ENCODE measurements around the gene MCRIP1.

DNA sequence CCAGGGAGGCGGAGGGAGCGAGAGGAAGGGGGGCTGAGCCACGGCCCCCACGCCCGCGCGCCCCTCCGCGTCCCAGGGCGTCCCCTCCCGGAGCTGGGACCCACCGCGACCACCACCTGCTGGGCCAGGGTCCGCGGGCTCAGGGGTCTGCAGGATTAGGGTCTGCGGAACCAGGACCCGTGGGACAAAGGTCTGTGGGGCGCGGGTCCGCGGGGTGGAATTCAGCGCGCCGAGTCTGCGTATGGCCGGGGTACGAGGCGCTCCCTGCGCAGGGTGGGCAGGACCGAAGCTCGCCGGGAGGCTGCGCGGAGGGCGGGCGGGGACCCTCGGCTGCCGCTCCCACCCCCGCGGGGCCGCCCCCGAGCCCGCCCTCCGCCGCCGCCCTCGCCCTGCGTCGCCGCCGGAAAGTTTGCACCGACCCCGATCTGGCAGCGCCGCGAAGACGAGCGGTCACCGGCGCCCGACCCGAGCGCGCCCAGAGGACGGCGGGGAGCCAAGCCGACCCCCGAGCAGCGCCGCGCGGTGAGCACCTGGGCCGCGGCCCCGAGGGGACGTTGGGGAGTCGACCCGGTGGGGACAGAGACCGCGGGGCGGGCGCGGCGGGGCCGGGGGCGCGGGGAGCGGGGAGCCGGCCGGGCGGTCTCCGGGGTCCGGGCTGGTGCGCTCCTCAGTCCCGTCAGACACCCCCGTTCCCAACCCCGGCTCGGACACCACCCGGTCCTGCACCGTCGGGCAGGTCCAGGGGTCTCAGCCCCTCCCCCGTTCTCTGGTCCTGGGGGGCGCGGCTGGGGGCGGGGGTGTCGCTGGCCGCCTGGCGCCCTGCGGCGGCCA, 29.1 kb downstream of the MCRIP1 start, which contains the start of gene GCGR:
- TF ChIP-seq EGR1 (IDR thresholded peaks at IDR 0.05; ENCODE audit: borderline replicate concordance, low read depth, low read length) (no peak), CREB1 (IDR thresholded peaks at IDR 0.05) (no peak), EP300 (IDR thresholded peaks at IDR 0.05; ENCODE audit: borderline replicate concordance in 1 of 2, low read depth in 2 of 2, low read length in 2 of 2) (no peak), CEBPB (IDR thresholded peaks at IDR 0.05; ENCODE audit: low read depth, low read length) (no peak), SIRT6 (IDR thresholded peaks at IDR 0.05; ENCODE audit: low read length) (no peak), NRF1 (IDR thresholded peaks at IDR 0.05; ENCODE audit: low read depth, low read length) (no peak), KDM5A (IDR thresholded peaks at IDR 0.05; ENCODE audit: low read length) (no peak), EZH2 (IDR thresholded peaks at IDR 0.05; ENCODE audit: low read depth, low read length, severe bottlenecking) (no peak), BACH1 (IDR thresholded peaks at IDR 0.05; ENCODE audit: low read length) (no peak), TCF12 (IDR thresholded peaks at IDR 0.05; ENCODE audit: low read depth, low read length) (no peak), FOSL1 (IDR thresholded peaks at IDR 0.05; ENCODE audit: insufficient read depth, low read depth, low read length) (no peak)
- TF ChIP-seq, protein P1, sequence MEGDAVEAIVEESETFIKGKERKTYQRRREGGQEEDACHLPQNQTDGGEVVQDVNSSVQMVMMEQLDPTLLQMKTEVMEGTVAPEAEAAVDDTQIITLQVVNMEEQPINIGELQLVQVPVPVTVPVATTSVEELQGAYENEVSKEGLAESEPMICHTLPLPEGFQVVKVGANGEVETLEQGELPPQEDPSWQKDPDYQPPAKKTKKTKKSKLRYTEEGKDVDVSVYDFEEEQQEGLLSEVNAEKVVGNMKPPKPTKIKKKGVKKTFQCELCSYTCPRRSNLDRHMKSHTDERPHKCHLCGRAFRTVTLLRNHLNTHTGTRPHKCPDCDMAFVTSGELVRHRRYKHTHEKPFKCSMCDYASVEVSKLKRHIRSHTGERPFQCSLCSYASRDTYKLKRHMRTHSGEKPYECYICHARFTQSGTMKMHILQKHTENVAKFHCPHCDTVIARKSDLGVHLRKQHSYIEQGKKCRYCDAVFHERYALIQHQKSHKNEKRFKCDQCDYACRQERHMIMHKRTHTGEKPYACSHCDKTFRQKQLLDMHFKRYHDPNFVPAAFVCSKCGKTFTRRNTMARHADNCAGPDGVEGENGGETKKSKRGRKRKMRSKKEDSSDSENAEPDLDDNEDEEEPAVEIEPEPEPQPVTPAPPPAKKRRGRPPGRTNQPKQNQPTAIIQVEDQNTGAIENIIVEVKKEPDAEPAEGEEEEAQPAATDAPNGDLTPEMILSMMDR (IDR thresholded peaks at IDR 0.05; ENCODE audit: control extremely low read depth in 1 of 3, insufficient read depth in 1 of 3, low read depth in 1 of 3, low read length in 3 of 3), result no peak

All from H1 (cell line).